Measurements from ENCODE around the gene BMPR1A. TPM values are rescaled to one million over a fixed set of nuclear protein-coding genes. Genes with fewer than 3 reads are reported as not detected.
A peak's percentile ranks its signal among the peaks of the same experiment; 100 is the strongest.

Gene BMPR1A
- polyA plus RNA-seq, 4 donors, result 64.5 to 79.4 (median 71.1) TPM

- no peak for DNase-seq (ENCODE audit: low read depth in 4 of 4, low spot score in 2 of 4)
Observed at GRCh38 chr10:86867149-86867548, 110.7 kb downstream of the BMPR1A start.

- DNase-seq (ENCODE audit: low read depth in 4 of 4, low spot score in 2 of 4), result peak; percentile 59 to 87 (median 72)
Observed at GRCh38 chr10:86868353-86868752, 111.9 kb downstream of the BMPR1A start.

- no peak for DNase-seq (ENCODE audit: low read depth in 4 of 4, low spot score in 2 of 4)
Observed at GRCh38 chr10:86870679-86871078, 114.3 kb downstream of the BMPR1A start.

GRCh38 chr10:86871563-86872183 lies 115.3 kb downstream of the BMPR1A start:
- no peak for DNase-seq (ENCODE audit: low read depth in 4 of 4, low spot score in 2 of 4)

- DNase-seq (ENCODE audit: low read depth in 4 of 4, low spot score in 2 of 4), result no peak
Observed at GRCh38 chr10:86872757-86873156, 116.3 kb downstream of the BMPR1A start.

GRCh38 chr10:86876748-86877147 lies 120.3 kb downstream of the BMPR1A start:
- DNase-seq (ENCODE audit: low read depth in 4 of 4, low spot score in 2 of 4), result no peak

GRCh38 chr10:86878983-86879713 lies 122.7 kb downstream of the BMPR1A start:
- no peak for DNase-seq (ENCODE audit: low read depth in 4 of 4, low spot score in 2 of 4)

GRCh38 chr10:86880971-86881370 lies 124.6 kb downstream of the BMPR1A start:
- DNase-seq (ENCODE audit: low read depth in 4 of 4, low spot score in 2 of 4), result no peak

- DNase-seq (ENCODE audit: low read depth in 4 of 4, low spot score in 2 of 4), result no peak
Observed at GRCh38 chr10:86888585-86889381, 132.4 kb downstream of the BMPR1A start.

GRCh38 chr10:86889997-86890396 lies 133.6 kb downstream of the BMPR1A start:
- DNase-seq (ENCODE audit: low read depth in 4 of 4, low spot score in 2 of 4), result no peak

- no peak for DNase-seq (ENCODE audit: low read depth in 4 of 4, low spot score in 2 of 4)
Observed at GRCh38 chr10:86898511-86898910, 142.1 kb downstream of the BMPR1A start.

- DNase-seq (ENCODE audit: low read depth in 4 of 4, low spot score in 2 of 4), result no peak
Observed at GRCh38 chr10:86899132-86899531, 142.7 kb downstream of the BMPR1A start.

- DNase-seq (ENCODE audit: low read depth in 4 of 4, low spot score in 2 of 4), result peak; percentile 31 to 67 (median 54)
Observed at GRCh38 chr10:86899670-86900276, 143.4 kb downstream of the BMPR1A start.

- no peak for DNase-seq (ENCODE audit: low read depth in 4 of 4, low spot score in 2 of 4)
Observed at GRCh38 chr10:86900955-86901354, 144.5 kb downstream of the BMPR1A start.

- DNase-seq (ENCODE audit: low read depth in 4 of 4, low spot score in 2 of 4), result no peak
Observed at GRCh38 chr10:86904600-86904999, 148.2 kb downstream of the BMPR1A start.

GRCh38 chr10:86905429-86905828 lies 149.0 kb downstream of the BMPR1A start:
- DNase-seq (ENCODE audit: low read depth in 4 of 4, low spot score in 2 of 4), result no peak

GRCh38 chr10:86914734-86915133 lies 158.3 kb downstream of the BMPR1A start:
- DNase-seq (ENCODE audit: low read depth in 4 of 4, low spot score in 2 of 4), result no peak

GRCh38 chr10:86918022-86918471 lies 161.6 kb downstream of the BMPR1A start:
- no peak for DNase-seq (ENCODE audit: low read depth in 4 of 4, low spot score in 2 of 4)

GRCh38 chr10:86922553-86922961 lies 166.1 kb downstream of the BMPR1A start:
- no peak for DNase-seq (ENCODE audit: low read depth in 4 of 4, low spot score in 2 of 4)

GRCh38 chr10:86929468-86930380 lies 173.3 kb downstream of the BMPR1A start:
- DNase-seq (ENCODE audit: low read depth in 4 of 4, low spot score in 2 of 4), result no peak
